NCI-H1092 (cell line): ENCODE data around the gene CHN2.

Experiments
- DNase-seq: peaks from one replicate; lab custom pipeline; 2025; lab: John Stamatoyannopoulos, UW

Gene CHN2

GRCh38 chr7:29194594-29195427, at the start of gene CHN2:
Gene CHN2 (plus strand): TSS chr7:29194775.
- peak; percentile 76 for DNase-seq

GRCh38 chr7:29145553-29146056, 49.0 kb upstream of the CHN2 start:
- DNase-seq = no peak

DNA sequence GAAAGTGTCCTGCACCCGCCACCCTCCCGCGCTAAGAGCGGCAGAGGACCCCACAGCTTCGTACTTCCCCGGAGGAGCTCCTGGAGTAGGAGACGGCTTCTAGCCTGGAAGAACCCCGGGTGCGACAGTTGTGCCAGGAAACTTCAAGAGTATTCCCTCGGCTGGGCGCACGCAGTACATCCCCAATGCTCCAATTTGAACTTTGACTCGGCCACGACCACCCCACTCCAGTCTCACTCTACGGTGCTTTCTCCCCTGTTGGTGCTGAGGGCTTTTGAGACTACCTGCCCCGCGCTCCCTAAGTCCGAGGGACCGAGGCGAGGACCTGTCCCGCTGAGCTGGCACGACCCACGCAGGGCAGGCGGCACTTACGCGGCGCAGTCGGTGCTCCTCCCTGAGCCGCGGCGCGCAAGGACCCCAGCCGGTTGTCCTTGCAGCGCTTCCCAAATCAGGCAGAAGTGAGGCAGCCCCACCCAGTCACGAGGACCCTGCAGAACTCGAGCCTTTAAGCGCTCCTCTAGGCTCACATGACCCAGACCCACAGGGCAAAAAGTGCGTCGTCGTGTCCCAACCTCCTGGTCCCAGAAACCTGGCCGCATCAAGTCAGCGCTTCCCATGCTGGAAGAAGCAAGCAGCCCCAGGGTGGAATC, 48.4 kb upstream of the CHN2 start, which contains the start of gene CPVL:
Gene CPVL, minus strand, starts transcription at position 481 of the 650 bp plus-strand sequence. CDS start 25,476 bp downstream, outside the sequence.
- peak; percentile 31 for DNase-seq

- no peak for DNase-seq
Measured at GRCh38 chr7:29146888-29147609, 47.5 kb upstream of the CHN2 start.

- no peak for DNase-seq
Measured at GRCh38 chr7:29147821-29148220, 46.8 kb upstream of the CHN2 start.

GRCh38 chr7:29149036-29149435, 45.5 kb upstream of the CHN2 start:
- no peak for DNase-seq

GRCh38 chr7:29150856-29151255, 43.7 kb upstream of the CHN2 start:
- DNase-seq = no peak

DNA sequence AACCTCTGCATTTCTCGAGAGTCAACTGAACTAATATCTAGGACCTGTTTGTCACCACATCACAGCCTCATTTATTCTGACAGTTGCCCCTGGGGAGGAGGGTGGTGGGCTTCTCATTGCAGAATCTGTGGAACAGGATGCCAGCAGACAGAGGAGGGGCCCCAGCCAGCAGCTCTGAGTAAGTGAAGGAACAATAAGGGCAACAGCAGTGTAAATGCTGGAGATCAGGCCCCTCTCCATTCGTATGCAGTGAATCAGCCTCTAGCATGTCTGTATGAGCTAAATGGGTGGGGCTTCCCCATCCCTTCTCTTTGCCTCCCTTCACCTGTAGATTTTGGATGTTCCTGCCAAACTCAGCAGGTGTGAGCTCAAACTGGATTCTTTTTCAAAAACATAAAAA, 40.5 kb upstream of the CHN2 start:
- DNase-seq = no peak

DNA sequence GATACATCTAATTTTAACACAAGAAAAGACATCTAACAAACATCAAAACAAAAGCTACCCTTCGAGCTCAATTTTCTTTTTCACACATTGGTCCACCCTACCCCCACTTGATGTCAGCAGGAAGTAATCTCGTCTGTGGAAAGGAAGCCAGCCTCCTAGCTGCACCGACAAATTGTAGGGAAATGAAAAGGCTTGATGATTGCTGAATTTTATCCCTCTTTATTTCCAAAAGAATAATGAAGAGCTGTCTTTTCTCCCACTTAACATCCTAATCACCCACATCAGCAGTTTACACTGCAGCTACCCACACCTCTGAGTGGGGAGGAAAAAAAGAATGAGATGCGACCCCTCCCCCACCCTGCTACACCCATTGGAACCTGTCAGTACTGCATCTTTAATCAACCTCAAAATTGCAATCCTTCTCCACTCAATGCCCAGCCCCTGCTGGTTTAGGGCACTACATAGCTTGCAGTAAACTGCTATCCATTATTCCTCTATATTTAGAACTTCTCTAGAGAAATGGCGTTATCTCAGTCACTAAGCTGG, 37.6 kb upstream of the CHN2 start:
- DNase-seq = no peak

GRCh38 chr7:29158795-29159423, 35.7 kb upstream of the CHN2 start:
- no peak for DNase-seq

- no peak for DNase-seq
Measured at GRCh38 chr7:29160080-29160479, 34.5 kb upstream of the CHN2 start.

- DNase-seq = no peak
Measured at GRCh38 chr7:29161231-29161630, 33.3 kb upstream of the CHN2 start.

GRCh38 chr7:29162577-29162976, 32.0 kb upstream of the CHN2 start:
- no peak for DNase-seq

- DNase-seq = no peak
Measured at GRCh38 chr7:29163854-29164253, 30.7 kb upstream of the CHN2 start.

DNA sequence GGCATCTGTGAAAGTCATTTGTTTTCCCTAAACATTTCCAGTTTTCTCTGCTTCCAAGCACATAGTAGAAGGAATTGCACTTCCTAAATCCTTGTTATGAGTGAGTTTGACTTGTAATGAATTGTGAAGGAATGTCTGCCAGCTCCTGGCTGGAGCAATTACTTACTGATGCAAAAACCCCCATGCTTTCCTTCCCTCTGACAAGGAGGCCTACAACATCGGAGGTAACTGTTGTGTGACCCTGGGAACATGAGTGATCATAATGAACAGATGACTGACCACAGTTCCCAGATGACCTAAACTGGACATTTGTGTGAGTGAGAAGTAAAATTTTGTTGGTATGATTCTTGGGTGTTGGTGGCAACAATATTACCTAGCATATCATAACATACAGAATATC, 26.9 kb upstream of the CHN2 start:
- DNase-seq = no peak

- DNase-seq = no peak
Measured at GRCh38 chr7:29170781-29171180, 23.8 kb upstream of the CHN2 start.

DNA sequence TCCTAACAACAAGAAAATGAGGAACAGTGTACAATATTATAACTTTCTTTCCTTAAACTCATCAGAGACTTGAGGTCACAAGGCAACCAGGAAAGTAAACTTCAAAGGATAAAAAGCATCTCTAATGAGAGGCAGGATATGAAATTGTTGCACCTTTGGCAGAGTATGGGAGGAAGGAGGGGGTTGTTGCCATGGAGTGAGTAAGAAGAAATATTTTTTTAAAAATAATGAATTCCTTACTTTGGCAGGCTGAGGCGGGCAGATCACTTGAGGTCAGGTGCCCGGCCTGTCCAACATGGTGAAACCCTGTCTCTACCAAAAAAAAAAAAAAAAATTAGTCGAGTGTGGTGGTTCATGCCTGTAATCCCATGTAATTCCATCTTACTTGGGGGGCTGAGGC, 21.1 kb upstream of the CHN2 start:
- no peak for DNase-seq

DNA sequence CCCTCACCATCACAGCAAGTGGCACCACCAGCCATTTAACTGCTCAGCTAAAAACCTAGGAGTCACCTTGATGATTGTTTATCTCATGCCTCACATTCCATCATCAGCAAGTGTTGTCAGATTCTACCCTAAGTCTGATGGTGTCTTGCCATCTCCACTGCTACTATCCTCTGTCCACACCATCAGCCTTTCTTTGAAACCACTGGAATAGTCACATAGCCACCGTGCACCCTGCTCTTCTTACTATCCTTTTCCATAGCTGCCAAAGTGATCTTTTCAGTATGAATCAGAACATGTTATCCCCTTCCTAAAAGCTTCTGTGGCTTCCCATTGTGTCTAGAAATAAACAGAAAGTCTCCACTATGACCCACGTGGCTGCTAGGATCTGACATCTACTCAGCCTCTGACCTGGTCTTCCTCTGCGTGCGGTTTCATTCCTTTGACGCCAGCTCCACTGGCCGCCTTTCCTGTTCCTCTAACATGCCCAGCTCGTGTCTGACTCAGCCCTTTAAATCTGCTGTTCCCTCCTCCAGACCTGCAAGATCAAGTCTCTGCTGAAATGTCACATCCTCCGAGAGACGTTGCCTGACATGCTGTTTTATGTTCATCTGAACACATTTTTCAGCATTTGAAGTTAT, 16.5 kb upstream of the CHN2 start:
- DNase-seq = no peak

- DNase-seq = no peak
Measured at GRCh38 chr7:29179115-29179514, 15.5 kb upstream of the CHN2 start.

DNA sequence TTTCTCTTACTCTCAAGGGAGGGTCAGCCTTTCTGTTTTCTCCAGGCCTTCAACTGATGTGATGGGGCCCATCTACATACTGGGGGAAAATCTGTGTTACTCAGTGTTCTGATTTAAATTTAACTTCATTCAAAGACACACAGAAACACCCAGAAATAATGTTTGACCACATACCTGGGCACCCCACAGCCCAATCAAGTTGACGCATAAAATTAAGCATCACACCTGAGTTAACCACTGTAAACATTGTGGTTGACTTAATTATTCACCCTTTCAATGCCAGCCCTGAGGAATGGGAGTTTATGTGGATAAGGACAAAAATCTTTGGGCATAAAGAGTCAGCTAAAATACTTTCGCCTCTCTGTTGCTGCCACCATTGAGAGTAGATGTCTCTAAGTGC, 10.0 kb upstream of the CHN2 start:
- no peak for DNase-seq

DNA sequence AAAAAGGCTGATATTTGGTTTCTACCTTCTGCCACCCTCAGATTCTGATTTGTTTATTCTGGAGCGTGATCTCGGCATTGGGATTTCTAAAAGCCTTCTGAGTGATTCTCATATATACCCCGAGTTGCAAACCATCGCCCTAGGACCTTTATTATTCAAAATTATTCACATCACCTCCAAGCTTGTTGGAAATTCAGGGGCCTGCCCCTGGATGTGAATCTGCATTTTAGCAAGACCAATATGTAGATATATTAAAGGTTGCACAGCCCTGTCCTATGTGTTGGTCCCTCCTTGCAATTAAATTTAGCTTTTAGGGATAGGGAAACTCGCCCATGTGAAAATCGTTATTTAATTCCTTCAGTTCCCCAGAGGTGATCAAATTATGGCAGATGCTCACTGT, 9.0 kb upstream of the CHN2 start:
- DNase-seq = no peak
